ENCODE data around the gene CST9.
A peak's percentile ranks its signal among the peaks of the same experiment; 100 is the strongest.

The CST9 gene

DNA sequence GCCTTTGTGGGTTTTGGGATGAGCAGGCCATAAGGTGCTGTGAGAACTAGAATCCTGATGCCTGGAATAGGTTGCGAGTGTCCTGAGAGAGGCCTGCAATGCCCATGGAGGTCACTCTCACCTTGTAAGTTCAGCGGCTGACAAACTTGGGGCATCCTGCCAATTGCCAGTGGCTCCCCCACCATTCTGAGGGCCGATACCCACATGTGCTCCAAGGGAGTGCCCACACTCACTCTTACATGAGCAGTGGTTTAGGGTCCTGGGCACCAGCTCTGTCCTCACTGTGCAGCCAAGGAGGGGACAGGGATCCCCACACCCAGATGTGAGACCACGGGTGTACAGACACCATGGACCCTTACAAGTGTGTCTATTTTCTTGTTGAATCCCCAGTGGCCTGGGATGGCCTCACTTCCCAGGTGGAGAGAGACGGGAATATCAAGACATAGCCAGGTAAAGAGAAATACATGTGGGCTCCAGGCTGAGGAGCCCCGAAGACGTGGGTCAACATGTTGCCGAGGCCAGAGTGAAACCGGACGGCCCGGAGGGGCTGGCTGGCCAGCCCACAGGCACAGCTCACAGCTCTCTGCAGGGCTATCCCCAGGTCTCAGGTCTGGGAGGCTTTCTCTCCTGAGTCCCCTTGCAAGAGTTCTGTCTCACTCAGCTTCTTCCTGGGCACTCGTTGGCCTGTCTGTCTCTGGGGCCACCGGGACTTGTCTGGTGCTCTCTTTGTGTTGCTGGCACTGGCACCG, 2.0 kb upstream of the CST9 start:
- no peaks in the 10 kb centered on the region for H3K4me1 ChIP-seq (ENCODE audit: control insufficient read depth, insufficient read depth, low read length, poor library complexity, severe bottlenecking)
- H3K36me3 ChIP-seq (ENCODE audit: control insufficient read depth, insufficient read depth, low read length): no peaks in the 10 kb centered on the region
- no peak for DNase-seq
- H3K27ac ChIP-seq (ENCODE audit: insufficient read depth, low read length, poor library complexity, severe bottlenecking): no peak overlapping the region
- no peak overlapping the region for H3K4me3 ChIP-seq (ENCODE audit: insufficient read depth, low read depth, low read length, poor library complexity, severe bottlenecking)
- no peaks in the 10 kb centered on the region for H3K27me3 ChIP-seq (replicated peaks; ENCODE audit: control insufficient read depth, insufficient read depth, low read length, poor library complexity, severe bottlenecking)
- no peaks in the 10 kb centered on the region for H3K9me3 ChIP-seq (ENCODE audit: control insufficient read depth, low read length)

GRCh38 chr20:23606652-23607049, 934 bp upstream of the CST9 start:
- Histone ChIP-seq H3K27me3 (replicated peaks; ENCODE audit: control insufficient read depth, insufficient read depth, low read length, poor library complexity, severe bottlenecking) (no peaks in the 10 kb centered on the region), H3K4me3 (ENCODE audit: insufficient read depth, low read depth, low read length, poor library complexity, severe bottlenecking) (no peak overlapping the region), H3K27ac (ENCODE audit: insufficient read depth, low read length, poor library complexity, severe bottlenecking) (no peak overlapping the region), H3K9me3 (ENCODE audit: control insufficient read depth, low read length) (no peaks in the 10 kb centered on the region), H3K36me3 (ENCODE audit: control insufficient read depth, insufficient read depth, low read length) (no peaks in the 10 kb centered on the region), H3K4me1 (ENCODE audit: control insufficient read depth, insufficient read depth, low read length, poor library complexity, severe bottlenecking) (no peaks in the 10 kb centered on the region)
- DNase-seq: peak in 1 of 3 donors; percentile 22

GRCh38 chr20:23604306-23604705, 1.4 kb downstream of the CST9 start:
- Histone ChIP-seq H3K4me1 (ENCODE audit: control insufficient read depth, insufficient read depth, low read length, poor library complexity, severe bottlenecking) (no peaks in the 10 kb centered on the region), H3K9me3 (ENCODE audit: control insufficient read depth, low read length) (no peaks in the 10 kb centered on the region), H3K27me3 (replicated peaks; ENCODE audit: control insufficient read depth, insufficient read depth, low read length, poor library complexity, severe bottlenecking) (no peaks in the 10 kb centered on the region), H3K36me3 (ENCODE audit: control insufficient read depth, insufficient read depth, low read length) (no peaks in the 10 kb centered on the region), H3K27ac (ENCODE audit: insufficient read depth, low read length, poor library complexity, severe bottlenecking) (no peak overlapping the region), H3K4me3 (ENCODE audit: insufficient read depth, low read depth, low read length, poor library complexity, severe bottlenecking) (no peak overlapping the region)
- no peak for DNase-seq

GRCh38 chr20:23603321-23603720, 2.4 kb downstream of the CST9 start:
- H3K27ac ChIP-seq (ENCODE audit: insufficient read depth, low read length, poor library complexity, severe bottlenecking): no peak overlapping the region
- H3K4me3 ChIP-seq (ENCODE audit: insufficient read depth, low read depth, low read length, poor library complexity, severe bottlenecking): no peak overlapping the region
- no peaks in the 10 kb centered on the region for H3K4me1 ChIP-seq (ENCODE audit: control insufficient read depth, insufficient read depth, low read length, poor library complexity, severe bottlenecking)

GRCh38 chr20:23602699-23603098, 3.0 kb downstream of the CST9 start:
- Histone ChIP-seq H3K9me3 (ENCODE audit: control insufficient read depth, low read length) (no peaks in the 10 kb centered on the region), H3K27ac (ENCODE audit: insufficient read depth, low read length, poor library complexity, severe bottlenecking) (no peak overlapping the region), H3K4me1 (ENCODE audit: control insufficient read depth, insufficient read depth, low read length, poor library complexity, severe bottlenecking) (no peaks in the 10 kb centered on the region), H3K36me3 (ENCODE audit: control insufficient read depth, insufficient read depth, low read length) (no peaks in the 10 kb centered on the region), H3K27me3 (replicated peaks; ENCODE audit: control insufficient read depth, insufficient read depth, low read length, poor library complexity, severe bottlenecking) (no peaks in the 10 kb centered on the region), H3K4me3 (ENCODE audit: insufficient read depth, low read depth, low read length, poor library complexity, severe bottlenecking) (no peak overlapping the region)
- DNase-seq: no peak

More at GRCh38 chr20:23603321-23603720, 2.4 kb downstream of the CST9 start:
- Histone ChIP-seq H3K36me3 (ENCODE audit: control insufficient read depth, insufficient read depth, low read length) (no peaks in the 10 kb centered on the region), H3K27me3 (replicated peaks; ENCODE audit: control insufficient read depth, insufficient read depth, low read length, poor library complexity, severe bottlenecking) (no peaks in the 10 kb centered on the region), H3K9me3 (ENCODE audit: control insufficient read depth, low read length) (no peaks in the 10 kb centered on the region)
- DNase-seq: no peak

DNA sequence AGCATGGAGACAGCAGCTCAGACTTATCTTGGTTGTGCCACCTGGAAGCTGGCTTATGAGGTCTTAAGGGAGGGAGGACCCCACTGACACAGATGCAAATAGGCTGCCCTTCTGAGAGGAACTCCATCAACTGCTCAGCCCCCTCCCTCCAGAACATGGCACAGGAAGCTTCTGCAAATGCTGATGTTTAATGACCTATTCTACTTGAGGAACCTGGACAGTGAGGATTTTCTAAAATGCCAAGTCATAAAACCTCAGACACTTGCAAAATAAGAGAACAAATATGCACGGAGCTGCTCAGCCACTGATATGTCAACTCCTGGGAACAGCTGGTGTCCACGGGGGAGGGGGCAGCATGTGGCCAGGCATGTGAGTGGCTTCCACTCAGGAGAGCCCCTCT, 3.5 kb downstream of the CST9 start:
- Histone ChIP-seq H3K36me3 (ENCODE audit: control insufficient read depth, insufficient read depth, low read length) (no peaks in the 10 kb centered on the region), H3K4me3 (ENCODE audit: insufficient read depth, low read depth, low read length, poor library complexity, severe bottlenecking) (no peak overlapping the region), H3K9me3 (ENCODE audit: control insufficient read depth, low read length) (no peaks in the 10 kb centered on the region), H3K27ac (ENCODE audit: insufficient read depth, low read length, poor library complexity, severe bottlenecking) (no peak overlapping the region), H3K27me3 (replicated peaks; ENCODE audit: control insufficient read depth, insufficient read depth, low read length, poor library complexity, severe bottlenecking) (no peaks in the 10 kb centered on the region), H3K4me1 (ENCODE audit: control insufficient read depth, insufficient read depth, low read length, poor library complexity, severe bottlenecking) (no peaks in the 10 kb centered on the region)
- no peak for DNase-seq

- no peak for DNase-seq
- H3K27ac ChIP-seq (ENCODE audit: insufficient read depth, low read length, poor library complexity, severe bottlenecking): no peak overlapping the region
These were observed 4.0 kb downstream of the CST9 start for GRCh38 chr20:23601715-23602114.

DNA sequence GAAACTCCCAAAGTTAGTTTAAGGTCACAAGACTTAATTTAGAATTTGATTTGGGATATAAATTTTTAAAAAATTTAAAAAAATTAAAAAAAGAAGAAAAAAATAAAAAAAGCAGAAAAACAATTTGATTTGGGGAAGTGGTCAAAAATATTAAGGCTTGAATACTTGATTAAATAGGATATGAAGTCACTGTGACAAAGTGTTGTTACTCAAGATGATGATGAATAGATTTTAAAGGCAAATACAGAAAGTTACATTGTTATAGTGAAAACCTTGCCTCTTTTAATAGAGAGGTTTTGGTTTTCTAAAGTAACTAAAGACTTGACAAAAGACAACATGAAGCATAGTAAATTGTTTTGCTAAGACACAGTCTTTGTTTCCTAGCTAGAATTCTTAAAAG, 7.2 kb downstream of the CST9 start:
- Histone ChIP-seq H3K4me3 (ENCODE audit: insufficient read depth, low read depth, low read length, poor library complexity, severe bottlenecking) (no peak overlapping the region), H3K27me3 (replicated peaks; ENCODE audit: control insufficient read depth, insufficient read depth, low read length, poor library complexity, severe bottlenecking) (no peaks in the 10 kb centered on the region), H3K27ac (ENCODE audit: insufficient read depth, low read length, poor library complexity, severe bottlenecking) (no peak overlapping the region), H3K4me1 (ENCODE audit: control insufficient read depth, insufficient read depth, low read length, poor library complexity, severe bottlenecking) (no peaks in the 10 kb centered on the region), H3K9me3 (ENCODE audit: control insufficient read depth, low read length) (no peaks in the 10 kb centered on the region), H3K36me3 (ENCODE audit: control insufficient read depth, insufficient read depth, low read length) (no peaks in the 10 kb centered on the region)
- DNase-seq: no peak

More at GRCh38 chr20:23601715-23602114, 4.0 kb downstream of the CST9 start:
- no peaks in the 10 kb centered on the region for H3K27me3 ChIP-seq (replicated peaks; ENCODE audit: control insufficient read depth, insufficient read depth, low read length, poor library complexity, severe bottlenecking)
- no peaks in the 10 kb centered on the region for H3K9me3 ChIP-seq (ENCODE audit: control insufficient read depth, low read length)
- no peak overlapping the region for H3K4me3 ChIP-seq (ENCODE audit: insufficient read depth, low read depth, low read length, poor library complexity, severe bottlenecking)
- no peaks in the 10 kb centered on the region for H3K36me3 ChIP-seq (ENCODE audit: control insufficient read depth, insufficient read depth, low read length)
- no peaks in the 10 kb centered on the region for H3K4me1 ChIP-seq (ENCODE audit: control insufficient read depth, insufficient read depth, low read length, poor library complexity, severe bottlenecking)

DNA sequence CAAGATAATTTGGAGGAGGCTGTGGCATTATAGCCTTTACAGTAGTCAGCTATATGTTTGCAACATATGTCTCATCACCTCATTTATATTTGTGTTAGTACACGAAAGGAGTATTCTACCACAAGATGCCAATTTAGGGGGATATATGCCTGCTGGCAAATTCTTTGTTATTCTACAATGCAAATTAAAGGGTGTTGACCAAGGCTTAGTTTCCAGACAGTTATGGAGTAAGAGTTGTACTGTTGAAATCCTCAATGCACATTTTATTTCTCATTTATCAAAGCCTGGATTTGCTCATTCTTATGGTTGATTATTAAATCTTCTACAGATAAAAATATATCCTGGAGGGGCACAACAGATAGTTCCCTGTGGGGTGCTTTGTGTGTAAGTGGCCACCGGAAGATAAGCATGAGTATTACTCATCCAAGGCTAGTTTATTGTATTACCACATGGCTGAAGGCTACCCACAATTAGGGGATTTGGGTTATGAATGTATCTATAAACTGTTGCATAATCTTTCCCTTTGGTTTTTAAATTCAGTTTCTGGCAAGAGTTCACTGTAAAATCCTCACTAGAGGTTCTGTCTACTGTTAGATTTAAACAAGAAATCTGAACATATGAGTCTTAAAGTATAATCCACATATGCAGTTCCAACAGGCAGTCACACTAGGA, 9.0 kb downstream of the CST9 start:
- H3K4me3 ChIP-seq (ENCODE audit: insufficient read depth, low read depth, low read length, poor library complexity, severe bottlenecking): no peak overlapping the region
- no peak overlapping the region for H3K27ac ChIP-seq (ENCODE audit: insufficient read depth, low read length, poor library complexity, severe bottlenecking)
- no peaks in the 10 kb centered on the region for H3K27me3 ChIP-seq (replicated peaks; ENCODE audit: control insufficient read depth, insufficient read depth, low read length, poor library complexity, severe bottlenecking)
- no peaks in the 10 kb centered on the region for H3K4me1 ChIP-seq (ENCODE audit: control insufficient read depth, insufficient read depth, low read length, poor library complexity, severe bottlenecking)
- no peaks in the 10 kb centered on the region for H3K9me3 ChIP-seq (ENCODE audit: control insufficient read depth, low read length)
- no peaks in the 10 kb centered on the region for H3K36me3 ChIP-seq (ENCODE audit: control insufficient read depth, insufficient read depth, low read length)
- DNase-seq: no peak

DNA sequence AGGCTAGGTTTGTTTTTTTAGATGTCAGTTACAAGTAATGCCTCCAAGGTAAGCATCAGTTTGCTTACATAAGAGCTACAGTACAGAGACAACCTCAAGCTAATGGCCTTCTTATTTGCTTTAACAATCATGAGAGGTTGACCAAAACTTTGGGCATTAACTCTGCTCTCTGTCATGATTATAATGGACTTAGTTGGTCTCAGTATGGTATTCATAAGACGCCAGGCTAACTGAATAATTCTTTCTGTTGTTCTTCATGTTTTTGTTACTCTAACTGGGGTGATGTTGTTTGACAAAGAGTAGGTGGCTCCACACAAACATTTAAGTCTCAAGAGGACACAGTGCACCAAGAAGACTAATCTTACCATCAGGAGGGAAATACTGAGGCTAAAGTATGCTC, 9.8 kb downstream of the CST9 start:
- H3K9me3 ChIP-seq (ENCODE audit: control insufficient read depth, low read length): no peaks in the 10 kb centered on the region
- no peak for DNase-seq
- no peaks in the 10 kb centered on the region for H3K4me1 ChIP-seq (ENCODE audit: control insufficient read depth, insufficient read depth, low read length, poor library complexity, severe bottlenecking)
- no peak overlapping the region for H3K4me3 ChIP-seq (ENCODE audit: insufficient read depth, low read depth, low read length, poor library complexity, severe bottlenecking)
- no peaks in the 10 kb centered on the region for H3K27me3 ChIP-seq (replicated peaks; ENCODE audit: control insufficient read depth, insufficient read depth, low read length, poor library complexity, severe bottlenecking)
- no peaks in the 10 kb centered on the region for H3K36me3 ChIP-seq (ENCODE audit: control insufficient read depth, insufficient read depth, low read length)
- H3K27ac ChIP-seq (ENCODE audit: insufficient read depth, low read length, poor library complexity, severe bottlenecking): no peak overlapping the region
